Osteocyte (in vitro differentiated cells): ENCODE data around the gene CEACAM20. TPM values are rescaled to one million over a fixed set of nuclear protein-coding genes. Genes with fewer than 3 reads are reported as not detected.
A peak's percentile ranks its signal among the peaks of the same experiment; 100 is the strongest.

Experiments used
- DNase-seq: peaks from one replicate; pipeline ENCODE4 v3.0.0; 2021; ENCODE audit warnings: mixed read lengths; ENCODE audit not compliant: unreplicated experiment; ENCODE audit errors: extremely low spot score
- H3K27ac Mint-ChIP-seq: one replicate; pipeline ENCODE4 v1.8.0; 2021; ENCODE audit warnings: mild to moderate bottlenecking, mixed read lengths; ENCODE audit not compliant: unreplicated experiment
- H3K27me3 Mint-ChIP-seq: one replicate; pipeline ENCODE4 v1.8.0; 2021; ENCODE audit warnings: mixed read lengths; ENCODE audit not compliant: unreplicated experiment
- H3K36me3 Mint-ChIP-seq: one replicate; pipeline ENCODE4 v1.8.0; 2021; ENCODE audit warnings: mixed read lengths; ENCODE audit not compliant: unreplicated experiment
- H3K4me1 Mint-ChIP-seq: one replicate; pipeline ENCODE4 v1.8.0; 2021; ENCODE audit warnings: mixed read lengths; ENCODE audit not compliant: unreplicated experiment
- H3K4me3 Mint-ChIP-seq: one replicate; pipeline ENCODE4 v1.8.0; 2021; ENCODE audit warnings: mild to moderate bottlenecking, moderate library complexity, mixed read lengths; ENCODE audit not compliant: unreplicated experiment
- H3K9me3 Mint-ChIP-seq: one replicate; pipeline ENCODE4 v1.8.0; 2021; ENCODE audit warnings: mixed read lengths; ENCODE audit not compliant: unreplicated experiment
- CTCF ChIP-seq: fragments of 200-600 bp; sonication (generic); IDR thresholded peaks from 2 replicates; pipeline ENCODE4 v1.5.0; 2021; ENCODE audit warnings: antibody characterized with exemption, mild to moderate bottlenecking, moderate library complexity
- long read RNA-seq: library from polyadenylated mRNA; unstranded; transcript quantifications from one replicate; pipeline ENCODE4 v2.0.0, GENCODE V29; 2021
- total RNA-seq: library from RNA; stranded (reverse); gene quantifications from 2 replicates; pipeline ENCODE4 v1.2.1, GENCODE V29; 2021

Gene CEACAM20
- not detected in 2 replicates for total RNA-seq
- long read RNA-seq, result 0 reads

- no peak for TF ChIP-seq CTCF
- Mint-ChIP-seq H3K36me3 (no peaks in the 10 kb centered on the region), H3K27ac (no peak within 1 kb of the TSS), H3K27me3 (peaks cover 35% of the 10 kb centered on the region), H3K4me1 (no peaks in the 10 kb centered on the region), H3K4me3 (no peak within 1 kb of the TSS), H3K9me3 (no peaks in the 10 kb centered on the region)
- no peak for DNase-seq
These were observed at the start of gene CEACAM20 for GRCh38 chr19:44529536-44529935. CEACAM20 (minus strand) TSS chr19:44529675; CDS start chr19:44529509, 166 bp downstream.

GRCh38 chr19:44577566-44577874 is 48.0 kb upstream of the CEACAM20 start:
- Mint-ChIP-seq H3K4me1 (peaks cover 6% of the 10 kb centered on the region), H3K4me3 (no peak overlapping the region), H3K27ac (no peak overlapping the region), H3K27me3 (peaks cover 6% of the 10 kb centered on the region), H3K9me3 (no peaks in the 10 kb centered on the region), H3K36me3 (no peaks in the 10 kb centered on the region)
- no peak for TF ChIP-seq CTCF
- no peak for DNase-seq

GRCh38 chr19:44576843-44577565 is 47.5 kb upstream of the CEACAM20 start:
- Mint-ChIP-seq H3K27me3 (peaks cover 6% of the 10 kb centered on the region), H3K4me3 (no peak overlapping the region), H3K27ac (no peak overlapping the region), H3K4me1 (peaks cover 6% of the 10 kb centered on the region), H3K9me3 (no peaks in the 10 kb centered on the region), H3K36me3 (no peaks in the 10 kb centered on the region)
- peak; percentile 57 for TF ChIP-seq CTCF
- DNase-seq, result peak; percentile 40

GRCh38 chr19:44575116-44575700 is 45.7 kb upstream of the CEACAM20 start:
- peak; percentile 38 for DNase-seq
- H3K4me3 Mint-ChIP-seq, result no peak overlapping the region
- H3K27ac Mint-ChIP-seq, result no peak overlapping the region
- no peak for TF ChIP-seq CTCF
- peaks cover 12% of the 10 kb centered on the region for H3K27me3 Mint-ChIP-seq
- peaks cover 6% of the 10 kb centered on the region for H3K4me1 Mint-ChIP-seq
- H3K9me3 Mint-ChIP-seq, result no peaks in the 10 kb centered on the region
- H3K36me3 Mint-ChIP-seq, result no peaks in the 10 kb centered on the region

- Mint-ChIP-seq H3K27me3 (peaks cover 16% of the 10 kb centered on the region), H3K27ac (no peak overlapping the region), H3K4me3 (no peak overlapping the region), H3K9me3 (no peaks in the 10 kb centered on the region), H3K4me1 (peaks cover 6% of the 10 kb centered on the region), H3K36me3 (no peaks in the 10 kb centered on the region)
- DNase-seq, result peak; percentile 34
- no peak for TF ChIP-seq CTCF
These were observed 44.9 kb upstream of the CEACAM20 start for GRCh38 chr19:44574186-44574950.
